GM10847 (cell line): ENCODE results near the gene SPATA13.

Experiments used
- POLR2A ChIP-seq: IDR thresholded peaks from 2 replicates; pipeline ENCODE4 v1.6.1; 2011; ENCODE audit not compliant: insufficient read length; ENCODE audit errors: extremely low read depth

SPATA13 gene

GRCh38 chr13:24232474-24232873, 72.0 kb downstream of the SPATA13 start:
- TF ChIP-seq POLR2A = no peak

- TF ChIP-seq POLR2A = no peak
Measured at GRCh38 chr13:24233351-24233901, 72.9 kb downstream of the SPATA13 start.

- TF ChIP-seq POLR2A = no peak
Measured at GRCh38 chr13:24234200-24234915, 73.8 kb downstream of the SPATA13 start.

- TF ChIP-seq POLR2A = no peak
Measured at GRCh38 chr13:24237356-24237755, 76.8 kb downstream of the SPATA13 start.

- no peak for TF ChIP-seq POLR2A
Measured at GRCh38 chr13:24241336-24241735, 80.8 kb downstream of the SPATA13 start.

- no peak for TF ChIP-seq POLR2A
Measured at GRCh38 chr13:24242100-24242499, 81.6 kb downstream of the SPATA13 start.

- no peak for TF ChIP-seq POLR2A
Measured at GRCh38 chr13:24243302-24243701, 82.8 kb downstream of the SPATA13 start.

GRCh38 chr13:24244802-24245201, 84.3 kb downstream of the SPATA13 start:
- no peak for TF ChIP-seq POLR2A

- TF ChIP-seq POLR2A = no peak
Measured at GRCh38 chr13:24247016-24247415, 86.5 kb downstream of the SPATA13 start.

GRCh38 chr13:24249624-24250023, 89.1 kb downstream of the SPATA13 start:
- TF ChIP-seq POLR2A = no peak

GRCh38 chr13:24250376-24251057, 90.0 kb downstream of the SPATA13 start:
- no peak for TF ChIP-seq POLR2A

GRCh38 chr13:24251525-24251924, 91.0 kb downstream of the SPATA13 start:
- no peak for TF ChIP-seq POLR2A

GRCh38 chr13:24252136-24252535, 91.6 kb downstream of the SPATA13 start:
- TF ChIP-seq POLR2A = no peak

GRCh38 chr13:24253520-24254145, 93.1 kb downstream of the SPATA13 start:
- TF ChIP-seq POLR2A = no peak

GRCh38 chr13:24254146-24254841, 93.8 kb downstream of the SPATA13 start:
- TF ChIP-seq POLR2A = no peak
